AG04449 (cell line): ENCODE results near the gene KIAA1328.

ENCODE experiments used
- CTCF ChIA-PET: fragments of 350-600 bp; formaldehyde crosslinking; extraction: SDS; loops from one replicate; lab custom pipeline; 2021; ENCODE audit warnings: antibody characterized with exemption; lab: Yijun Ruan, JAX
- POLR2A ChIA-PET: fragments of 400-600, 350-600 bp; formaldehyde crosslinking; extraction: SDS; loops from one replicate; lab custom pipeline; 2020; ENCODE audit warnings: antibody characterized with exemption, inconsistent platforms; lab: Yijun Ruan, JAX
- DNase-seq: peaks from one replicate; pipeline ENCODE4 v3.0.0-alpha.2; 2010; ENCODE audit warnings: low read depth, low spot score
- H3K4me3 ChIP-seq: 2 replicates; pipeline ENCODE4 v1.5.1; 2011; ENCODE audit warnings: low read depth, mild to moderate bottlenecking, control low read depth, low read length
- TF ChIP-seq, protein P1 (sequence below): IDR thresholded peaks from one replicate; pipeline ENCODE4 v1.5.1; 2011; ENCODE audit warnings: mild to moderate bottlenecking, moderate library complexity, low read length, control low read depth, inconsistent platforms; ENCODE audit not compliant: insufficient read depth; ENCODE audit errors: missing control alignments

Gene KIAA1328

DNA sequence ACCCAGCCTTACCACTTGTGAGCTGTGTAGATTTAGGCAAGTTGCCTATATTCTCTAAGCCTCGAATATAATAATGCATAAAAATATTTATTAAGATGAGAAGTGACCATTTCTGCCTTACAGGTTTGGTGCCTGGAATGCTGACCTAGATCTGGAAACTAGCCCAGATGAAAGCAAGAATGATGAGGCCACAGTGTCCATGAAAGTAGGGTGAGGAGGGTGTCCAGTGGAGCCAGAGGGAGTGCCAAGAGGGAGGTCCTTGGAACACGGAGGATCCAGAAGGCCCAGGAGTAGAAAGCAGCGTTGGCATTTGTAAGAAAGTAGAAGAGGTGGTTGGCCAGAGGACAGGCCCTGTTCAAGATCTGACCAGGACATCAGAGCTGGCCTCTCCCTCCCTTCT is 402.3 kb downstream of the KIAA1328 start:
- TF ChIP-seq, protein P1, sequence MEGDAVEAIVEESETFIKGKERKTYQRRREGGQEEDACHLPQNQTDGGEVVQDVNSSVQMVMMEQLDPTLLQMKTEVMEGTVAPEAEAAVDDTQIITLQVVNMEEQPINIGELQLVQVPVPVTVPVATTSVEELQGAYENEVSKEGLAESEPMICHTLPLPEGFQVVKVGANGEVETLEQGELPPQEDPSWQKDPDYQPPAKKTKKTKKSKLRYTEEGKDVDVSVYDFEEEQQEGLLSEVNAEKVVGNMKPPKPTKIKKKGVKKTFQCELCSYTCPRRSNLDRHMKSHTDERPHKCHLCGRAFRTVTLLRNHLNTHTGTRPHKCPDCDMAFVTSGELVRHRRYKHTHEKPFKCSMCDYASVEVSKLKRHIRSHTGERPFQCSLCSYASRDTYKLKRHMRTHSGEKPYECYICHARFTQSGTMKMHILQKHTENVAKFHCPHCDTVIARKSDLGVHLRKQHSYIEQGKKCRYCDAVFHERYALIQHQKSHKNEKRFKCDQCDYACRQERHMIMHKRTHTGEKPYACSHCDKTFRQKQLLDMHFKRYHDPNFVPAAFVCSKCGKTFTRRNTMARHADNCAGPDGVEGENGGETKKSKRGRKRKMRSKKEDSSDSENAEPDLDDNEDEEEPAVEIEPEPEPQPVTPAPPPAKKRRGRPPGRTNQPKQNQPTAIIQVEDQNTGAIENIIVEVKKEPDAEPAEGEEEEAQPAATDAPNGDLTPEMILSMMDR = no peak
- DNase-seq = no peak
- H3K4me3 ChIP-seq = no peak overlapping the region
- ChIA-PET POLR2A (no interaction called here), CTCF (no interaction called here)

DNA sequence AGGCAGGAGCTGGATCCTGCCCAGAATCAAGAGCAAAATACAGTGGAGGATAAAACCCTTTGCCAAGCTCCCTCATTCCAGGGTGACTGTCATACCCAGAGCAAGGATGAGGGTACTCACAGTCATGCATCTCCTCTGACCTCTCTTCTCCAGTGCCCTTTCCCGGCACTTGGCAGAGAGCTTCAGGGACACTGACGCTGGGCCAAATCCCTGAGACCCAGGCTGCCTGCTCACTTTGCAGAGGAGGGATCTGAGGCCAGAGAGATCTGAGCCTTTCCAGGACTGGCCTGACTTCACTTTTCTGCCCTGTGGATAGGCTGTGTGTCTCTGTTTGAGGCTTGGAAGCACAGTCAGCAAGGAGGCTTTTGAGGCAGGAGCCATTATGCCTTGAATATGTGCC is 406.7 kb downstream of the KIAA1328 start:
- ChIA-PET CTCF (no interaction called here), POLR2A (no interaction called here)
- TF ChIP-seq, protein P1 = no peak
- no peak for DNase-seq
- H3K4me3 ChIP-seq = no peak overlapping the region

DNA sequence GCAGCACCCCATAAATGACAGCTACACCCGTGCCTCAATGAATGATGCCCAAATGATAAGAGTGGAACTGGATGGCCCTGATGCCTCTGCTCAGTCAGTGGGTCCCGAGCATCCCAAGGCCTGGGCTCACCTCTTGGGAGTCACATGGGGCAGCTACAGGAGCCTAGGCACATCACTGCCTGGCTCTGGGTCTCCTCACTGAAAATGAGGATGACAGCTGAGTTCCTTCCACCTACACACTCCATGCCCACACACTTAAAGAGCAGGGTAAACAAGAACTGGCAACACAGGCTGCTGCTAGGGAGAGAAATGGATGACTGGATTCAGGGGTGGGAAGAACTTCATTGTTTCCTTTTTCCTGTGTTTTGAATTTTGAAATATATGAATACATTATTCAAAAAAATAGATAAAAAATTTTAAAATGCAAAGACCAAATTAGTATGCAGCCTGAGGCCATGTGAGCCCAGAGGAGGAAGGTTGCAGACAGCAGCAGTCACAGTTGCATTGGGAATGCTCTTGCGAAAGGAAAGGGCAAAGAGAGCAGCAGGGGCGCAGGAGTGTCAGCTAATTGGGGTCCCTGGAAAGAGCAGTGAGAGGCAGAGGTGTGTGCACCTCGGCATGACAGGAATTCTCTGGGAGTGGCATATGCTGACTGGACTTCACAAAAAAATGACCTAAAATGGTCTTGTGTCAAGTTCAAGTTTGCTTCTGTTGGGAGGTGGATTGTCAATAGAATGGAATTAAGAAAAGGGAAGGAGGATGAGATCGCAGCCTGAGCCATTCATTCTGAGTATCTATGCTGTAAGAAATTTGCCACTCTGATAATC is 409.6 kb downstream of the KIAA1328 start:
- H3K4me3 ChIP-seq = no peak overlapping the region
- no peak for DNase-seq
- TF ChIP-seq, protein P1 = no peak
- POLR2A ChIA-PET = no interaction called here
- CTCF ChIA-PET = no interaction called here

DNA sequence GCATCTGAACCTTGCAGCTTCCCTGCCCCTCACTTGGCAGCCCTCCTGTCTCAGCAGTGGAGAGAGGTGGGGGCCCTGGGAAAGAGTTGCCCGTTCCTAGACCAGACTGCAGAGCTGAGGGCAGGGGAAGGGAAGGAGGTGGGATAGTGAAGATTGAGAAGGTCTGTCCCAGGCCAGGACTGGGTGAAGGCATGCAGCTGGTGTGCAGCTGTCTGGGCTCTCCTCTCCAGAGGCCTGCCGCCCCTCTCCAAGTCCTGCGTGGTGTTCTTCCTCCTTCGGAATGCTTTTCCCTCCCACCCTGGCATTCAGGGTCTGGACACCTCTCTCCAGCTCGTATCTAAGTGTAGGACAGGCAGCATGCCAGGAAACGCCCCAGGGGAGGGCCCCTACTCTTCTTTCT is 413.2 kb downstream of the KIAA1328 start:
- TF ChIP-seq, protein P1 = no peak
- no peak for DNase-seq
- no peak overlapping the region for H3K4me3 ChIP-seq
- CTCF ChIA-PET = no interaction called here
- POLR2A ChIA-PET = no interaction called here

DNA sequence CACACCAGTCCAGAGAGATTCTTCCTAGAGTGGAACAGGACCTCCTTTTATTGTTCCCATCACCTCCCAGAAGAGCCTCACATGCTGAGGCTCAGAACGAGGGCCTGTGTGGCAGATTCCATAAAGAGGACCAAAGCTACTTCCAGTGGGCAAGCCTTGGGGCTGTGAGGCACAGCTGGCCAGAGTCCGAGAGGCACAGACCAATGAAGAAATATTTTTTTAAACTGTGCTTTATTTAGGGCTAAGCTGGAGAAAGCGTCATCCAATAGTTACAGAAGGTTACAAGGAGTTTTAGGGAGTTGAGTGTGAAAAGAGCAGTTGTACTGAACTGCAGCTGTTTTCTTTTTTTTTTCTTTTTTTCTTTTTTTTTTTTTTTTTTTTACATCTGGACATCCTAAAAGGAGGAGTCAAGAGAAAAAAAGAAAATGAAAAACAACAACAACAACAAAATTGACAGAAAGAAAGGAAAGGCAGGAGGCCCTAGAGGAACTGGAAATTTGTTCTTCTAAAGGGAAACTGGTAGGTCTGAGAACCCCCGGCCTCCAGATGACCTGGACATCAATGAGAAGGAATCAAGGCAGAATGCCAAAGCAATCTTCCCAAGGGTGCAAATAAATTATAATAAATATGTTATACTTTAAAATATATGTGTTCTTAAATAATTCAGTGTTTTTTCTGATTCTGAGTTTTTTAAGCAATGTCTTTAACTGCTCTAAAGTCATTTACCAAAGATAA is 414.1 kb downstream of the KIAA1328 start:
- ChIA-PET CTCF (no interaction called here), POLR2A (no interaction called here)
- TF ChIP-seq, protein P1 = no peak
- no peak overlapping the region for H3K4me3 ChIP-seq
- DNase-seq = no peak

DNA sequence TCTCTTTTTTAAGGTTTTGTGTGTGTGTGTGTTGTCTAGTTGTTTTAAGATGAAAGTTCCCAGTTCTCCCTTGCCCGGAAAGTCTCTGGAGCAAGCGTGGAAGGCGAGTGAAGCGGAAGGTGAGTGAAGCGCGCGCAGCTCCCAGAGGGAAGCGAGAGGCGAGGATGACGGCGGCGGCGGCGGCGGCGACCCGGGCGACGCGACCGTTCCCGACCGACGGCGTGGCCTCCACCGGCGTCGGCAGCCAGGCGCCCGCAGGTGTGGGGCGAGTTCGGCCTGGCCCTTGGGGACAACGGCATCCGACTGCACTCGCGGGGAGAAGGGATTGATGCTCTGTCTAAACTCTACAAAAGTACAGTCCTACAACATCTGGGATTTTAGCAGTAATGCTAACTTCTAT is 414.8 kb downstream of the KIAA1328 start:
- no peak overlapping the region for H3K4me3 ChIP-seq
- ChIA-PET CTCF (no interaction called here), POLR2A (no interaction called here)
- TF ChIP-seq, protein P1 = no peak
- no peak for DNase-seq
